ENCODE data around the gene ADAMTS20.

DNA sequence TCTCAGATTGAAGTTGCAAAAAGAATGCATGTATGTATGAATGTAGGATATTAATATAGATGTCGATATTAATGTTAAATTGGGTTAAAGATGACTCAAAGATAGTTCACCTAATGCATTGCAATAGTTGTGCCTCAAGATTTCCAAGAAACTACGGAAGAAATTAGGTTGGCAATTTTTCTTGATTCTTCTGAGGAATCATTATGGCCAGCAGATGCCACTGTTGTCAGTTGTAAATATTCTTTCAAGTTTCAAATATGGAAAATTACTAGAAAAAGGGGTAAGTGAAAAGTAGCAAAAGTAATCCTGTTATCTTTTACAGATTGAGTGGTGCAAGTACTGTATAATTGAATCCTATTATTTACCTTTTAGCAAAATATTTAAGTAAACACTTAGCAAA, 202.1 kb downstream of the ADAMTS20 start:
- TF ChIP-seq POLR2AphosphoS5 (IDR thresholded peaks at IDR 0.05; ENCODE audit: low read depth, low read length) (no peak), POLR2A (IDR thresholded peaks at IDR 0.05; ENCODE audit: low read depth, low read length) (no peak)

All from GM12892 (cell line).